Panc1 (cell line): ENCODE measurements around the gene RAP1GDS1. TPM values are rescaled to one million over a fixed set of nuclear protein-coding genes. Genes with fewer than 3 reads are reported as not detected.
"Not testable (repeated sequence)": the region's sequence is repeated elsewhere in the genome, so short reads cannot be mapped to it uniquely, and the experiment has no call there.

Source experiments
- ATAC-seq: fragments of 200-7000 bp; cut with Tn5 transposase; 2 replicates; pipeline ENCODE4 v1.9.1; 2020; ENCODE audit warnings: mild to moderate bottlenecking, moderate library complexity
- BruUV-seq: library from RNA; stranded (reverse); fragments of 400-500 nt; replicated peaks from 2 replicates; lab custom pipeline; 2021; lab: Mats Ljungman, UMichigan
- CTCF ChIA-PET: fragments of 300-600 bp; sonication (Branson Sonifier 250); formaldehyde crosslinking; loops from one replicate; lab custom pipeline; 2022; ENCODE audit warnings: antibody characterized with exemption; lab: Charles Lee
- POLR2A ChIA-PET: fragments of 300-600 bp; sonication (Branson Sonifier 250); formaldehyde crosslinking; loops from one replicate; lab custom pipeline; 2022; ENCODE audit warnings: antibody characterized with exemption; lab: Charles Lee
- DNase-seq: peaks from one replicate; pipeline ENCODE4 v3.0.0-alpha.2; 2010; ENCODE audit warnings: low read depth, low spot score
- H3K27ac ChIP-seq: 2 replicates; pipeline ENCODE4 v1.5.1; 2011; ENCODE audit warnings: mild to moderate bottlenecking, low read length, inconsistent platforms
- H3K27me3 ChIP-seq: fragments of 200-500 bp; sonication (Bioruptor generic); 2 replicates; pipeline ENCODE4 v1.6.0; 2014; ENCODE audit warnings: low read length, inconsistent platforms; ENCODE audit not compliant: control insufficient read depth, insufficient read depth
- H3K36me3 ChIP-seq: fragments of 200-500 bp; sonication (Bioruptor generic); 2 replicates; pipeline ENCODE4 v1.5.1; 2014; ENCODE audit warnings: inconsistent platforms, mild to moderate bottlenecking, low read length, moderate library complexity; ENCODE audit not compliant: control insufficient read depth, insufficient read depth
- H3K4me1 ChIP-seq: 2 replicates; pipeline ENCODE4 v1.5.1; 2011; ENCODE audit warnings: inconsistent platforms, mild to moderate bottlenecking, low read length, moderate library complexity; ENCODE audit not compliant: control insufficient read depth, insufficient read depth
- H3K4me3 ChIP-seq, 2 experiments: 2 replicates each; pipeline ENCODE4 v1.5.1; 2011 to 2012; ENCODE audit warnings: low read depth in 2 of 2, low read length in 2 of 2, mild to moderate bottlenecking in 2 of 2, inconsistent platforms in 1 of 2, moderate library complexity in 1 of 2
- H3K9me3 ChIP-seq: fragments of 200-500 bp; sonication (Bioruptor generic); 2 replicates; pipeline ENCODE4 v1.5.1; 2014; ENCODE audit warnings: low read depth, mild to moderate bottlenecking, inconsistent platforms, low read length, moderate library complexity; ENCODE audit not compliant: control insufficient read depth, insufficient read depth
- CTCF ChIP-seq: fragments of 450-650 bp; IDR thresholded peaks from 2 replicates; pipeline ENCODE4 v1.5.1; 2017; ENCODE audit warnings: mild to moderate bottlenecking
- POLR2AphosphoS5 ChIP-seq: IDR thresholded peaks from 2 replicates; pipeline ENCODE4 v1.6.1; 2012; ENCODE audit warnings: mild to moderate bottlenecking, low read depth, low read length, moderate library complexity
- REST ChIP-seq, 2 experiments: IDR thresholded peaks; 2 replicates each; pipeline ENCODE4 v1.6.1; 2011 to 2012; ENCODE audit warnings: low read depth in 2 of 2, control low read depth in 1 of 2, low read length in 1 of 2, mild to moderate bottlenecking in 1 of 2, moderate library complexity in 1 of 2; ENCODE audit not compliant: insufficient read depth in 1 of 2
- in situ Hi-C: cut with HindIII; loops from 2 replicates; pipeline ENCODE4 v1.10.0; 2016; ENCODE audit warnings: low sequenced_read_pairs, low pct_unique_long_range_greater_than_20kb
- intact Hi-C: fragments of 100-400 bp; cut with micrococcal nuclease; formaldehyde crosslinking; loops from one replicate; pipeline ENCODE4 v1.10.0; 2022; ENCODE audit not compliant: unreplicated experiment
- total RNA-seq: library from RNA; stranded (reverse); gene quantifications from one replicate; pipeline ENCODE4 v1.2.1, GENCODE V29; 2021; ENCODE audit not compliant: unreplicated experiment

Gene RAP1GDS1
- total RNA-seq, 1 experiment from 2014 or later = 39.7 TPM

GRCh38 chr4:98452091-98452490 lies 190.9 kb downstream of the RAP1GDS1 start:
- no TSS peak for BruUV-seq
- no peaks in the 10 kb centered on the region for H3K27me3 ChIP-seq
- POLR2A ChIA-PET = no interaction called here
- CTCF ChIA-PET = no interaction called here
- intact Hi-C loops = no loop called here
- H3K27ac ChIP-seq = no peak overlapping the region
- in situ Hi-C loops = no loop called here
- DNase-seq (no peak), ATAC-seq (no peak)
- TF ChIP-seq POLR2AphosphoS5 (no peak), REST (IDR thresholded peaks at IDR 0.05; ENCODE audit: insufficient read depth in 1 of 2, low read depth in 2 of 2, low read length in 1 of 2) (no peak), CTCF (no peak)
- H3K4me3 ChIP-seq = no peak overlapping the region
- no peaks in the 10 kb centered on the region for H3K36me3 ChIP-seq
- H3K4me1 ChIP-seq = no peaks in the 10 kb centered on the region
- no peaks in the 10 kb centered on the region for H3K9me3 ChIP-seq

- BruUV-seq, in situ Hi-C loops, CTCF ChIA-PET, H3K27me3 ChIP-seq, H3K9me3 ChIP-seq, ATAC-seq, POLR2A ChIA-PET, H3K36me3 ChIP-seq, intact Hi-C loops, H3K27ac ChIP-seq, DNase-seq, H3K4me3 ChIP-seq, H3K4me1 ChIP-seq: not testable (repeated sequence)
These were observed 196.2 kb downstream of the RAP1GDS1 start for GRCh38 chr4:98457422-98457821.

- H3K4me3 ChIP-seq, POLR2A ChIA-PET, H3K27ac ChIP-seq, ATAC-seq, H3K4me1 ChIP-seq, BruUV-seq, CTCF ChIA-PET, H3K36me3 ChIP-seq, H3K9me3 ChIP-seq, H3K27me3 ChIP-seq, DNase-seq, in situ Hi-C loops: not testable (repeated sequence)
- intact Hi-C loops = loop anchor here (10.0 kb wide), 3 partner anchors 194 to 474 kb away; partner anchors contain the start of gene TSPAN5
These were observed 200.1 kb downstream of the RAP1GDS1 start for GRCh38 chr4:98461121-98461865.
